AG09309 (cell line): ENCODE data around the gene NUP210.
A peak's percentile ranks its signal among the peaks of the same experiment; 100 is the strongest.

Experiments used
- DNase-seq: peaks from one replicate; pipeline ENCODE4 v3.0.0-alpha.2; 2010; ENCODE audit warnings: low read depth
- H3K4me3 ChIP-seq: 2 replicates; pipeline ENCODE4 v1.5.1; 2011; ENCODE audit warnings: mild to moderate bottlenecking, low read depth, low read length, moderate library complexity; ENCODE audit not compliant: control insufficient read depth
- TF ChIP-seq, protein P1 (sequence below): IDR thresholded peaks from 2 replicates; pipeline ENCODE4 v1.5.1; 2011; ENCODE audit warnings: mild to moderate bottlenecking, low read depth, low read length, inconsistent platforms; ENCODE audit not compliant: insufficient read depth, control insufficient read depth; ENCODE audit errors: missing control alignments

Gene NUP210

DNA sequence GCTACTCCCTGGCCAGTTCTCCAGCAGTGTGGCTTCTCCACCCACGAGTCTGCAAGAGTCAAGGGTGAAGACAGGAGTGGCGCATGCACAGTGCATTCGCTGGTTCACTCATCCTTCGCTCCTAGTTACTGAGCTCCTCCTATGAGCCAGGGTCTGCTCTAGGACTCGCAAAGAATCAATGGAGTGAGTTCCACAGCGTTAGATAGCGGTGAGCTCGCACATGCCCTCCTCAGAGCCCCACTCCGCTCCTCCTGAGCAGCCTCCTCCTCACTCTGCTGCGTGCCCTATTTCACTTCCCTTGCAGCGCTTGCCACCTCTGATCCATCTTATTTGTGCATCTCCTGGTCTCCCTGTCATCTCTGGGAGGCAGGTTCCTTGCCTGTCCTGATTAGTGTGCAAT lies 63.0 kb downstream of the NUP210 start:
- TF ChIP-seq, protein P1, sequence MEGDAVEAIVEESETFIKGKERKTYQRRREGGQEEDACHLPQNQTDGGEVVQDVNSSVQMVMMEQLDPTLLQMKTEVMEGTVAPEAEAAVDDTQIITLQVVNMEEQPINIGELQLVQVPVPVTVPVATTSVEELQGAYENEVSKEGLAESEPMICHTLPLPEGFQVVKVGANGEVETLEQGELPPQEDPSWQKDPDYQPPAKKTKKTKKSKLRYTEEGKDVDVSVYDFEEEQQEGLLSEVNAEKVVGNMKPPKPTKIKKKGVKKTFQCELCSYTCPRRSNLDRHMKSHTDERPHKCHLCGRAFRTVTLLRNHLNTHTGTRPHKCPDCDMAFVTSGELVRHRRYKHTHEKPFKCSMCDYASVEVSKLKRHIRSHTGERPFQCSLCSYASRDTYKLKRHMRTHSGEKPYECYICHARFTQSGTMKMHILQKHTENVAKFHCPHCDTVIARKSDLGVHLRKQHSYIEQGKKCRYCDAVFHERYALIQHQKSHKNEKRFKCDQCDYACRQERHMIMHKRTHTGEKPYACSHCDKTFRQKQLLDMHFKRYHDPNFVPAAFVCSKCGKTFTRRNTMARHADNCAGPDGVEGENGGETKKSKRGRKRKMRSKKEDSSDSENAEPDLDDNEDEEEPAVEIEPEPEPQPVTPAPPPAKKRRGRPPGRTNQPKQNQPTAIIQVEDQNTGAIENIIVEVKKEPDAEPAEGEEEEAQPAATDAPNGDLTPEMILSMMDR, result no peak
- DNase-seq, result no peak
- no peak overlapping the region for H3K4me3 ChIP-seq

DNA sequence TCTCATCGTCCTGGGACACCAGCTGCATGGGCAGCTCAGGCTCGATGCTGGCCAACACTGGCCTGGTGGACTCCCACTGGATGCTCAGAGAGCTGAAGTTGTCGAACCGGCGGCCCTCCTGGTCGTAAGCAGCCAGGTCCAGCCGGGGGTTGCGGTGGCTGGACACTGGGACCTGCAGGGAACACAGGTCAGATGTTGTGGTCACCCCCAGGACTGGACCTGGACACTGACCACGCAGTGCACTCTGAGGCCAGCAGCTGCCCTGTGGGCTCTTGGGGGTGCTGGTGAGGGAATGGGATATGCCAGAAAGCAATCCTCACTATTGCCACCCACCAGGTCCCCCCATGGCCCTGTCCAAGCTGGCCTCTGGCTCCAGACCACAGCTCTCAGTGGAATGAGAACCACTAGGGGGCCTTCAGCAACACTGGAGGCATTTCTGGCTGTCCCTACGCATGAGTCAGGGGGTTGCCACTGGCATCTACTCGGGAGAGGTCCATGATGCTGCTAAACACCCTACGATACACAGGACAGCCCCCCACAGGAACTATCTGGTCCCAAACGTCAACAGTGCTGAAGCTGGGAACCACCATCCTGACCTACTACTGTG lies 66.1 kb downstream of the NUP210 start:
- H3K4me3 ChIP-seq, result no peak overlapping the region
- DNase-seq, result no peak
- TF ChIP-seq, protein P1, result peak; percentile 53

DNA sequence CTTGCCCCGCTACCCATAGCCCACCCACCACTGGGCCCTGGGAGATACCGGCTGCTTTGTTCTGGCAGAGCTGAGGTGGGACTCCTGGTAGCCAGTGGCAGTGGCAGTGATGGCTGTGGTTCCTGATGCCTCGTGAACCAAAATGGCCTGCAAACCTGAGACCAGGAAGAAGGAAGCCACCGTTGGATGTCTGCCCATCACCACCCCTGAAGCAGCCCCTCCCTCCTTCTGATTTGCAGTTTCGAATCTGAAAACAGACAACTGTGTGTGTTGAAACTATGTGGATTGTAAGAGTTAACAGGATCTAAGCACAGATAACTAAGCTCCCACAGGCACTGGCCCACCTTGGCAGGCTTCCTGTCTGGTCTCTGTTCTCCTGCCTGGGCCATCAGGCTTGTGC lies 66.6 kb downstream of the NUP210 start:
- TF ChIP-seq, protein P1, result no peak
- DNase-seq, result no peak
- no peak overlapping the region for H3K4me3 ChIP-seq

DNA sequence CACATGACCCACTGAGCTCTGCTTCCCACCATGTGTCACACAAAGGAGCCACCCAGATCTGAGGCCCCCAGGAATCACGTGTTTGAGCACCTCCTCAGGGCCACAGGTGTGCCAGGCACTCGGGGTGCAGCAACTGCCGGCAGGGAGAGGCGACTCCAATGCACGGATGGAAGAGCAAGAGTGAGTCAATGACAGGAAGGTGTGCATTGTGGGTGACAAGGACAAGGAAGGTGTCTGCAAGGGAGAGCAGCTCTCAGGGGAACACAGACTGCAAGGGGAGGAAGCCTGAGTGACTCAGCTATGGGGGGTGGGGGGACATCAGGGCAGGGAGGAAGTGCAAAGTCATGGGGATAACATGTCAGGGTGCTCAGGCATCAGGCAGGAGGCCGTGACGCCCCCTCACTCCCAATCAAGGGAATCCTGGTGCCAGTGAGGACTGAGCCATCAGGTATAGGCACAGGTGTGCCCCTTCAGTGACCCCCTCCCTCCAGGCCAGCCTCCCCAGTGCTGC lies 67.4 kb downstream of the NUP210 start:
- TF ChIP-seq, protein P1, result no peak
- DNase-seq, result no peak

DNA sequence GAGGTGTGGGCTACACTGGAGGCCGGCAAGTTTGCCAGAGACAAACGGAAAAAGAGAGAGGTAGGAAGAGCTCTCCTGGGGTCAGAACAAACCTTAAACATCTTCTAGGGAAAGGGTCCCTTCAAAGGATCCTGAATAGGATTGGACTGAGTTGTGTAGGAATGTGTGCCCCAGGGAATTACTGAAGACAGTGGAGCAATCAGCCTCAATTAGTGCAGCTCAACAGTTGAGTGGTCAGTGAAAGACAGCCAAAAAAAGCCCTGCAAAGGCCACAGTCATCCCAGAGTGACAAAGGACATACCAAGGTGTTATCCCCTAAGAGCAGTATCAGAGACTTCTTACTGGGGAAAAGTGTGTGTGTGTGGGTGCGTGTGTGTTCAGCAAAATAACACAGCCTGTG lies 70.3 kb downstream of the NUP210 start:
- TF ChIP-seq, protein P1, result no peak
- no peak overlapping the region for H3K4me3 ChIP-seq
- no peak for DNase-seq

More for the DNA sequence above, 67.4 kb downstream of the NUP210 start:
- no peak overlapping the region for H3K4me3 ChIP-seq

DNA sequence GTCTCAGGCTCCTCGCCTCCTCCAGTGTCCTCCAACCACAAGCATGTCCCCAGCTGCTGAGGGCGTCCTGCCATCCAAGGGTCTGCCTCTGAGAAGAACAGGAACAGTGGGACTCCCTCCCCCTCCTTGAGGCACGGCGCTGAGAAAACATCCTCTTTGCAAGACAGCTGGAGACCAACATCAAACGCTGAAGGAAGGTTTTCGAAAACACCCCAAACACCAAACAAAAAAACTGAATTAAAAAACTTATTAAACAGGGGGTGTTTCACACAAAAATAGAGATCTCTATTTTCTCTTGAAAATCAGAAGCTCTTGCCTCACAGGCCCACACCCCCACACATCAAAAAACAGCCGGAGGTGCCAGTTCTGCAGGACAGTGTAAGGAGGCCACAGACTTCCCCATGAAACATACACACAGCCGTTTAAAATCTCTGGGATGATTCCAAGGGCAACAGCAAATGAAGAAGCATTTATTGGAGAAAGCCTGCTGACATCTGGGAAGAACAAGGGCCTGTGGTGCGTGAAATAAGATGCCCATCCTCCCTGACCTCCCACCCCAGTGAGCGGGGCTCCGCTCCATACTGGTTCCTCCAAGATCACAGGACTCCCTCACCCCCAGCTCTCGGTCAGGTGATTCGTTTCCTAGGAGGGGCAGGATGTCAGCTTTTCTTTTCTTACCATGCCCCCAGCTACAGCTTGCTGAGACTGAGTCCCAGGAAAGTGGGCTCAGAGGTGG lies 71.3 kb downstream of the NUP210 start:
- DNase-seq, result no peak
- no peak overlapping the region for H3K4me3 ChIP-seq
- TF ChIP-seq, protein P1, result no peak
